ENCODE data around the gene MSL3B.

MSL3B gene

GRCh38 chr2:233832414-233832813 lies 35.8 kb downstream of the MSL3B start:
- DNase-seq, result no peak

- DNase-seq, result no peak
Measured at GRCh38 chr2:233831861-233832260, 36.3 kb downstream of the MSL3B start.

GRCh38 chr2:233831011-233831721 lies 37.0 kb downstream of the MSL3B start:
- DNase-seq, result no peak

- DNase-seq, result no peak
Measured at GRCh38 chr2:233830111-233830802, 37.9 kb downstream of the MSL3B start.

DNA sequence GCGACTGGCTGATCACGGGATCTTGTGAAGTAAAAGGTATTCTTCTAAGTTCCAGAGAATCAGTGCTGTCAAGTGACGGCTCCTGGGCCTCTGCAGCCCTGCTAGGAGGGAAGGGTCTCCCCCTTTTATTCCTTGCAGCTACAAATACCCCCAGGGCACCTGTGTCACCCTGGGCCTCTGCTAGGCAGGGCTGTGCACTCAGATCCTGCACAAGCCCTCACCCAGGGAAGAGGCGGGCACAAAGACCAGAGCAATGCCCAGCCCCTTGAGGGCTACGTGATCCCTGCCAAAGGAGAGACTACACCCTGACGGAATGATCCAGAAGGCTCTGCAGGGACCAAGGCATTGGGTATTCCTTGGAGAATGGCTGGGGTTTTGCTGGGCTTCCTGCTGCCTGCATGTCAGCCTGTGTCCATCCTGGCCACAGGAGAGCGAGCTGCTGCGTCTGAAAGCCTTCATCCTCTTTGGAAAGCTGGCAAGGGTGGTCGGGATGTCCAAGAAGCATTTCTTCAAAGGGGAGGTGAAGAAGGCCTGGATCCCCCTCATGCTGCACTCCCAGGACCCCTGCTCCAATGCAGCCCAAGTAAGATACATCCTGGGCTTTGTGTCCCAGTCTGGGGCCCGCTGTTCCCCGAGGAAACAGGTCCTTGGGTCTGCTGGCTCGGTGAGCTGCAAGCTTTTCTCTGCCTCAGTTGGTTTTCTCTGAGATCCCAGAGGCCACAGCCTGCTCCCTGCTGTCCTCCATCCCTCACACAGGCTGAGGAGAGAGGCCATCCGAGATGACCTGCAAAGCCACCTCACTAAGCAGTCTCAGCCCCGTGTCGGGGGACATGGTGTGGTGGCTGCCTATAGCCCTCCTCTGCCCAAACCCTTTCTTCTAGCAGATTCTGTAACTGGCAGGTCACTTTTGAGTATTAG lies 38.7 kb downstream of the MSL3B start:
- no peak for DNase-seq

GRCh38 chr2:233828546-233829192 lies 39.5 kb downstream of the MSL3B start:
- no peak for DNase-seq

DNA sequence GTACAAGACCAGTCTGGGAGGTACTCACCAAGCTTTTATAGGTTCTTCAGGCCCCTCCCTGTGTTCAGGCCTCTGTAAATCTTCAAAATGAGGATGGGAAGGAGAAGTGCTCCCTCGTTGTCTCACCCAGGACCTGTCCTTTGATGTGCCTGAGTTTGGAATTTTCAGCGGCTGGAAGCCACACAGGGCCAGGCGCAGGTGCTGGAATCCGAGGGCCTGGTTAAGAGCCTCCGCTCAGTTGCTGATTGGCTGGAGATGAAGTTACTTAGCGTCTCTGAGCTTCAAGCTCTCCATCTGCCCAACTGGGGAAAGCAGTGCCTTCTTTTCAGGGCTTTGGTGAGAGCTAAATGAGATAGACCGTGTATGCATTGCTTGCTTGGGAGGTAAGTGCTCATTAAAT lies 43.8 kb downstream of the MSL3B start:
- no peak for DNase-seq

- DNase-seq, result no peak
Measured at GRCh38 chr2:233823731-233824121, 44.5 kb downstream of the MSL3B start.

- no peak for DNase-seq
Measured at GRCh38 chr2:233822781-233823730, 45.1 kb downstream of the MSL3B start.

DNA sequence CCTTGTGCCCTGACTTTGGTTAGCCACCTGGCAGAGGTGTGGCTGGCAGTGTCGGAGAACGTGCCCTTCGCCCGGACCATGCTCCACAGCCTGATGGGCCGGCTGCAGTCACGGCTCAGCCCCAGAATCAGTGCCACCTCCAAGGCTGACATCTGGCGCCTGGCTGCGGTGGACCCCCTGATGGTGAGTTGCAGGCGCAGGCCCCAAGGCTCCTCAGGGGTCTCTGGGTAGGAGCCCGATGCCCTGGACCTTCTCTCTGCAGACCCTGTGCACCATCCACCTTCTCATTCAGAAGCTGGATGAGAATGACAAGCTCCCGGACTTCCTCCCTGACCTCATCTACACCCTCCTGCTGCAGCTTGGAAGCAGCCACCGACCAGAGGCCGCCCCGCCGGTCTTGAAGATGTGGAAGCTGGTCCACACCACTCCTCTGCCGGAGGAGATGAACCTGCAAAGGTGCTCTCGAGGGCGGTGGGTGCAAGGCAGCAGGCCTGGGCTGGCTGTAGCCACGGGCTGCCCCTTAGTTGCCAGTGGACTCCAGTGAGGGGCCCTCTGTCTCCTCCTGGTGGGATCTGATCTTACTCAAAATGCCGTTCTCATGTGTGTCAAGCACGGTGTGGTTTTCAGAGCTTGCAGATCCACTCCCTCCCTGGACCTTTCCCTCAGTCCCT lies 46.0 kb downstream of the MSL3B start:
- no peak for DNase-seq

GRCh38 chr2:233821709-233822100 lies 46.5 kb downstream of the MSL3B start:
- no peak for DNase-seq

DNA sequence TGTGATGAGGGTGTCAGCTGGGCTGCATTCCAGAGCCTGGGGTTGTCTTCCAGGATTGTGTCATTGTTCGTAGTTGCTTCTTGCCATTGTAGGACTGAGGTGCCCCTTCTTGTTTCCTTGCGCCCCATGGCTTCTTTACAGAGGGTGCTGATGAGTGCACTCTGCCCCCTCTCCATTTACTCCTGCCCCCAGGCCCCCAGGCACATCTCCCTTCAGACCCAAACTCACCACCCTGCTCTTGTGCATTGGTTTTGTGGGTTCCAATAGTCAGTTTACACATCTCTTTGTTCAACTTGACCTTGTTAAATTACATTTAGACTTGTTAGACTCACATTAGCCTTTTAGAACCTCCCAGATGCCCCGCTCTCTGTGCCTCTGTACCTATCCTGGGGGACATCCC lies 47.0 kb downstream of the MSL3B start:
- DNase-seq, result no peak

- no peak for DNase-seq
Measured at GRCh38 chr2:233820774-233821105, 47.4 kb downstream of the MSL3B start.

DNA sequence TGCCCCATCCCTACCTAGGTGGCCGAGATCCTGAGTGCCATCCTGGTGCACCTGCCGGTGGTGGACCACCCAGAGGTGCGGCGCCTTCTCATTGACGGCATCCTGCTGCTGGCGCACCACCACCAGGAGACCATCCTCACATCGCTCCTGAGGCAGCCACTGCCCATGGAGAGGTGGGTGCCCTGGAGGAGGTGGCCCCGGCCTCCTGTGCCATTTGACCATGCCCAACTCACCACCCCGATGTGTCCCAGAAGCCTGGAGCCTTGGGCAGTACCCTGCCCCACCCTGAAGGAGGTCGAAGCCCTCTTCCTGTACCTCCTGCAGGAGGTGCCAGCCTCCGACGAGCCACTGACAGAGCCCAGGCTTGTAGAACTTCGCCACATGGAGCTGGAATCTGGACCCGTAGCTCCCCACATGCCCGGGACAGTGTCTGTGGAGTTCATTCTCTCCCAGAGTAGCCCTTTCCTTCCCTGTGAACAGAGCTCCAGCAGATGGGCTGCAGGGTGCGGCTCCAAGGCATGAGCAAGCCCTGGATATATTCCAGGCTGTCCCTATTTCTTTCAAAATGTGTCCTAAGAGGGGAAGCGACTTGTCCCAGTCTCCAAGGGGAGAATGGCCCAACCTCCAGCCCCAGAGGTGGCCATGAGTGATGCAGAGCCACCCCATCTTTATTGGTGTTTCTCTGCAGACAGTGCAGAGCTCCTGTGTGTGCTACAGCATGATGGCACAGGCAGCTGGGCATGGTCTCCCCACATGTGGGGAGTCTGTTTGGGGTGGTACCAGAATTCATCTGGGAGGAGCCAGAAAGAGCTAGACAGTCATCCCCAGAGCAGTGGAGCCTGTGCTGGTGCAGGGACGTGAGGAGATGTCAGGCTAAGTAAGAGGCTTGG lies 48.1 kb downstream of the MSL3B start:
- no peak for DNase-seq

- DNase-seq, result no peak
Measured at GRCh38 chr2:233818639-233819621, 49.3 kb downstream of the MSL3B start.

- DNase-seq, result no peak
Measured at GRCh38 chr2:233817995-233818638, 50.1 kb downstream of the MSL3B start.

DNA sequence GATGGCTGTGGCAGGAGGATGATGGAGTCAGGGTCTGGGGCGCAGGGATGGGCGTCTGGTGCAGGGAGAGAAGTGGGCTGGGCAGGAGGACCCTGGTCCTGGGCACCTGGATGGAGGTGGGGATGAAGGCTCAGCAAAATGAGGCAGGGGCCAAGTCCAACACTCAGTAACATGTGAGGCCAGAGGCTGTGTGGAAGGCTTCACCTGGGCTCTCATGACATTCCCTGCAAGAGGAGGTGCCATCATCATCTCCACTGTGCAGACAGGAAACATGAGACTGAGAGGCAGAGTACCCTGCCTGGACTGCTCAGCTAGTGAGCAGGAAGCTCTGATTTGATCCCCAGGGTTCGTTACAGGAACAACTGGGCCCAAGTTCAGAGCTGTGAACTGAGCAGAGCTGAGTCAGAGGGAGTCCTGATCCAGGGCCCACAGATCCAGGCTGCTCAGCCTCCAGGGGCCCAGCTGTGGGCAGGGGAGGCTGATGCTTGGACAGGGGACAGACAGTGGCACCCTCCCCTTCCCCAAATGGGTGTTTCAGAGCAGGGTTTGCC lies 50.8 kb downstream of the MSL3B start:
- DNase-seq, result no peak

GRCh38 chr2:233816771-233817170 lies 51.4 kb downstream of the MSL3B start:
- DNase-seq, result no peak
